Adipocyte (in vitro differentiated cells): ENCODE measurements around the gene DUSP15.

Experiments used
- DNase-seq: peaks from one replicate; pipeline ENCODE4 v3.0.0-alpha.2; 2015; ENCODE audit warnings: low read depth
- H3K27me3 ChIP-seq: replicated peaks from 2 replicates; pipeline ENCODE4 v1.7.0; 2013; ENCODE audit warnings: mild to moderate bottlenecking, low read length, moderate library complexity; ENCODE audit not compliant: control insufficient read depth, insufficient read depth
- H3K36me3 ChIP-seq: 2 replicates; pipeline ENCODE4 v1.7.0; 2013; ENCODE audit warnings: low read length, mild to moderate bottlenecking, moderate library complexity; ENCODE audit not compliant: control insufficient read depth, insufficient read depth, severe bottlenecking
- H3K4me1 ChIP-seq: 2 replicates; pipeline ENCODE4 v1.7.0; 2013; ENCODE audit warnings: mild to moderate bottlenecking, low read length, moderate library complexity; ENCODE audit not compliant: control insufficient read depth, insufficient read depth
- H3K4me3 ChIP-seq: 2 replicates; pipeline ENCODE4 v1.7.0; 2013; ENCODE audit warnings: mild to moderate bottlenecking, low read length, moderate library complexity
- H3K9ac ChIP-seq: 2 replicates; pipeline ENCODE4 v1.7.0; 2013; ENCODE audit warnings: mild to moderate bottlenecking, low read length, moderate library complexity
- H3K9me3 ChIP-seq: 2 replicates; pipeline ENCODE4 v1.7.0; 2013; ENCODE audit warnings: mild to moderate bottlenecking, low read length, moderate library complexity; ENCODE audit not compliant: control insufficient read depth

The DUSP15 gene

GRCh38 chr20:31813611-31814010 lies 56.7 kb downstream of the DUSP15 start:
- no peak for DNase-seq
- Histone ChIP-seq H3K9me3 (no peaks in the 10 kb centered on the region), H3K9ac (no peak overlapping the region), H3K4me3 (no peak overlapping the region), H3K36me3 (no peaks in the 10 kb centered on the region), H3K4me1 (peaks cover 27% of the 10 kb centered on the region), H3K27me3 (peaks cover 11% of the 10 kb centered on the region)

- Histone ChIP-seq H3K9me3 (no peaks in the 10 kb centered on the region), H3K4me1 (peaks cover 27% of the 10 kb centered on the region), H3K27me3 (peaks cover 5% of the 10 kb centered on the region), H3K36me3 (no peaks in the 10 kb centered on the region), H3K9ac (no peak overlapping the region), H3K4me3 (no peak overlapping the region)
- DNase-seq: peak; percentile 68
Measured at GRCh38 chr20:31811796-31812728, 58.3 kb downstream of the DUSP15 start.

GRCh38 chr20:31811198-31811597 lies 59.1 kb downstream of the DUSP15 start:
- Histone ChIP-seq H3K4me3 (no peak overlapping the region), H3K9me3 (no peaks in the 10 kb centered on the region), H3K27me3 (no peaks in the 10 kb centered on the region), H3K9ac (no peak overlapping the region), H3K36me3 (no peaks in the 10 kb centered on the region), H3K4me1 (peaks cover 27% of the 10 kb centered on the region)
- no peak for DNase-seq
